H1 (cell line): ENCODE results near the gene GTF3C5. TPM values are rescaled to one million over a fixed set of nuclear protein-coding genes. Genes with fewer than 3 reads are reported as not detected.

Experiments used
- CTCF ChIA-PET: fragments of 300-600 bp; sonication (Branson Sonifier 250); formaldehyde crosslinking; loops from one replicate; lab custom pipeline; 2021; ENCODE audit not compliant: partially characterized antibody; lab: Charles Lee
- POLR2A ChIA-PET: fragments of 300-600 bp; sonication (Branson Sonifier 250); formaldehyde crosslinking; loops from one replicate; lab custom pipeline; 2021; ENCODE audit warnings: inconsistent platforms; ENCODE audit not compliant: partially characterized antibody; lab: Charles Lee
- DNase-seq, 2 experiments: peaks; one replicate each; pipeline versions ENCODE4 v3.0.0 to v3.0.0-alpha.2; 2010 to 2022; ENCODE audit warnings: low spot score in 2 of 2, low read depth in 1 of 2, mixed read lengths in 1 of 2
- FAIRE-seq: peaks from 2 replicates; lab custom pipeline; 2011; peaks lifted over from hg19 to GRCh38; lab: Jason Lieb, UNC
- H2AFZ ChIP-seq: 2 replicates; pipeline ENCODE4 v1.8.1; 2012; ENCODE audit warnings: low read length, inconsistent platforms
- H2AK5ac ChIP-seq: 2 replicates; pipeline ENCODE4 v1.6.1; 2013; ENCODE audit warnings: low read depth, low read length
- H2BK120ac ChIP-seq: replicated peaks from 2 replicates; pipeline ENCODE3; 2013; ENCODE audit warnings: low read depth, low read length, inconsistent platforms
- H2BK12ac ChIP-seq: 2 replicates; pipeline ENCODE4 v1.6.1; 2013; ENCODE audit warnings: low read depth, low read length
- H2BK15ac ChIP-seq: 2 replicates; pipeline ENCODE4 v1.6.1; 2013; ENCODE audit warnings: low read length
- H2BK20ac ChIP-seq: 2 replicates; pipeline ENCODE4 v1.6.1; 2013; ENCODE audit warnings: low read length
- H2BK5ac ChIP-seq: 2 replicates; pipeline ENCODE4 v1.6.1; 2013; ENCODE audit warnings: low read depth, low read length
- H3K14ac ChIP-seq: 2 replicates; pipeline ENCODE4 v1.6.1; 2013; ENCODE audit warnings: inconsistent platforms; ENCODE audit not compliant: insufficient read length
- H3K18ac ChIP-seq: 2 replicates; pipeline ENCODE4 v1.6.1; 2013; ENCODE audit warnings: low read length; ENCODE audit errors: extremely low read depth
- H3K23ac ChIP-seq: 2 replicates; pipeline ENCODE4 v1.6.1; 2013; ENCODE audit warnings: inconsistent platforms; ENCODE audit not compliant: insufficient read length
- H3K23me2 ChIP-seq: 2 replicates; pipeline ENCODE4 v1.6.1; 2013; ENCODE audit warnings: low read depth, low read length
- H3K27ac ChIP-seq: 2 replicates; pipeline ENCODE4 v1.6.1; 2011; ENCODE audit warnings: low read depth, low read length, inconsistent platforms
- H3K27me3 ChIP-seq, 4 experiments: replicated peaks in 1 of 4; 1 replicate in 1 of 4; 2 replicates in 3 of 4; pipeline versions ENCODE4 v1.6.1 to v1.8.1; 2011 to 2013; ENCODE audit warnings: low read length in 3 of 4, mild to moderate bottlenecking in 3 of 4, inconsistent platforms in 2 of 4, mixed read lengths in 2 of 4, moderate library complexity in 1 of 4; ENCODE audit not compliant: control insufficient read depth in 3 of 4, insufficient read depth in 3 of 4; ENCODE audit errors: extremely low read depth in 1 of 4
- H3K36me3 ChIP-seq, 4 experiments: 2 replicates each; pipeline versions ENCODE4 v1.6.1 to v1.8.1; 2011 to 2013; ENCODE audit warnings: mild to moderate bottlenecking in 4 of 4, low read length in 3 of 4, moderate library complexity in 2 of 4, control low read depth in 1 of 4, inconsistent platforms in 1 of 4; ENCODE audit not compliant: insufficient read depth in 4 of 4, control insufficient read depth in 2 of 4
- H3K4ac ChIP-seq: replicated peaks from 2 replicates; pipeline ENCODE3; 2013; ENCODE audit warnings: low read length, low read depth, mixed read lengths, inconsistent platforms; ENCODE audit not compliant: insufficient read length
- H3K4me1 ChIP-seq, 4 experiments: replicated peaks in 1 of 4; 1 replicate in 1 of 4; 2 replicates in 3 of 4; pipeline versions ENCODE4 v1.6.1 to v1.8.1; 2011 to 2013; ENCODE audit warnings: low read length in 3 of 4, inconsistent platforms in 2 of 4, mixed read lengths in 1 of 4; ENCODE audit not compliant: insufficient read depth in 4 of 4, control insufficient read depth in 3 of 4
- H3K4me2 ChIP-seq, 2 experiments: 2 replicates each; pipeline versions ENCODE4 v1.6.1 to v1.8.1; 2011 to 2013; ENCODE audit warnings: low read depth in 2 of 2, low read length in 2 of 2, control low read depth in 1 of 2, inconsistent platforms in 1 of 2, mild to moderate bottlenecking in 1 of 2; ENCODE audit not compliant: insufficient read depth in 1 of 2
- H3K4me3 ChIP-seq, 4 experiments: fragments of 200-600, 300-600 bp in 1 of 4; sonication (generic), shearing (Covaris generic), sonication (Bioruptor Twin) in 1 of 4; 2 replicates each; pipeline versions ENCODE4 v1.5.1 to v1.8.1; 2011 to 2016; ENCODE audit warnings: low read length in 4 of 4, low read depth in 3 of 4, control low read depth in 2 of 4, inconsistent platforms in 2 of 4, mild to moderate bottlenecking in 2 of 4, mixed read lengths in 1 of 4, moderate library complexity in 1 of 4; ENCODE audit not compliant: insufficient read depth in 2 of 4; ENCODE audit errors: extremely low read depth in 1 of 4
- H3K56ac ChIP-seq: replicated peaks from 2 replicates; pipeline ENCODE3; 2013; ENCODE audit warnings: low read depth, mild to moderate bottlenecking, mixed read lengths, low read length, inconsistent platforms; ENCODE audit not compliant: insufficient read length
- H3K79me1 ChIP-seq: 2 replicates; pipeline ENCODE4 v1.6.1; 2013; ENCODE audit warnings: low read depth, low read length, control low read depth
- H3K79me2 ChIP-seq, 2 experiments: 2 replicates each; pipeline versions ENCODE4 v1.6.1 to v1.8.1; 2012 to 2013; ENCODE audit warnings: low read length in 2 of 2, mild to moderate bottlenecking in 2 of 2, inconsistent platforms in 1 of 2; ENCODE audit not compliant: insufficient read depth in 2 of 2, control insufficient read depth in 1 of 2
- H3K9ac ChIP-seq, 4 experiments: replicated peaks in 1 of 4; 1 replicate in 1 of 4; 2 replicates in 3 of 4; pipeline versions ENCODE4 v1.6.1 to v1.8.1; 2011 to 2013; ENCODE audit warnings: low read depth in 3 of 4, low read length in 3 of 4, control low read depth in 2 of 4, mild to moderate bottlenecking in 2 of 4, moderate library complexity in 2 of 4, inconsistent platforms in 1 of 4; ENCODE audit errors: extremely low read depth in 1 of 4
- H3K9me3 ChIP-seq, 2 experiments: 2 replicates each; pipeline versions ENCODE4 v1.6.1 to v1.8.1; 2012 to 2013; ENCODE audit warnings: mild to moderate bottlenecking in 2 of 2, moderate library complexity in 2 of 2, control low read depth in 1 of 2, inconsistent platforms in 1 of 2, low read depth in 1 of 2, low read length in 1 of 2, mixed read lengths in 1 of 2; ENCODE audit not compliant: insufficient read depth in 2 of 2
- H4K20me1 ChIP-seq, 2 experiments: replicated peaks in 1 of 2; 2 replicates each; pipeline versions ENCODE3 to v1.8.1; 2011 to 2013; ENCODE audit warnings: inconsistent platforms in 2 of 2, low read length in 2 of 2, mild to moderate bottlenecking in 1 of 2; ENCODE audit not compliant: insufficient read depth in 2 of 2, control insufficient read depth in 1 of 2
- H4K5ac ChIP-seq: 2 replicates; pipeline ENCODE4 v1.6.1; 2013; ENCODE audit warnings: low read length, low read depth, mixed read lengths, inconsistent platforms; ENCODE audit not compliant: insufficient read length
- H4K8ac ChIP-seq: 2 replicates; pipeline ENCODE4 v1.8.0; 2013; ENCODE audit warnings: mild to moderate bottlenecking, moderate library complexity, low read length, inconsistent platforms; ENCODE audit not compliant: insufficient read depth; ENCODE audit errors: extremely low read depth
- H4K91ac ChIP-seq: replicated peaks from 2 replicates; pipeline ENCODE3; 2013; ENCODE audit warnings: low read length, mixed read lengths, inconsistent platforms; ENCODE audit not compliant: insufficient read length
- BCL11A ChIP-seq, 2 experiments: IDR thresholded peaks; one replicate each; pipeline ENCODE4 v1.6.1; 2011; ENCODE audit warnings: low read depth in 2 of 2, low read length in 2 of 2, mild to moderate bottlenecking in 2 of 2
- EGR1 ChIP-seq: IDR thresholded peaks from 2 replicates; pipeline ENCODE4 v1.6.1; 2011; ENCODE audit warnings: low read depth, low read length, borderline replicate concordance
- EZH2 ChIP-seq: fragments of 200-600 bp; sonication (generic); IDR thresholded peaks from 2 replicates; pipeline ENCODE4 v1.7.1; 2012; ENCODE audit warnings: low read depth, mild to moderate bottlenecking, moderate library complexity, low read length, inconsistent platforms; ENCODE audit not compliant: severe bottlenecking
- GTF2F1 ChIP-seq: IDR thresholded peaks from 2 replicates; pipeline ENCODE4 v1.6.1; 2012; ENCODE audit warnings: low read depth, low read length, improper control_type of control experiment, borderline replicate concordance
- HDAC2 ChIP-seq, 2 experiments: fragments of 300-600 bp in 1 of 2; sonication (generic) in 1 of 2; IDR thresholded peaks; 2 replicates each; pipeline ENCODE4 v1.6.1; 2011 to 2012; ENCODE audit warnings: low read depth in 2 of 2, low read length in 2 of 2, mild to moderate bottlenecking in 2 of 2, moderate library complexity in 2 of 2, borderline replicate concordance in 1 of 2, inconsistent platforms in 1 of 2
- KDM1A ChIP-seq: fragments of 200-600, 300-600 bp; sonication (generic); IDR thresholded peaks from 2 replicates; pipeline ENCODE4 v1.7.1; 2016; ENCODE audit warnings: mild to moderate bottlenecking, low read length, borderline replicate concordance
- RAD21 ChIP-seq, 2 experiments: IDR thresholded peaks in 1 of 2; conservative IDR thresholded peaks in 1 of 2; 2 replicates each; pipeline ENCODE4 v1.6.1; 2011; ENCODE audit warnings: low read depth in 2 of 2, low read length in 2 of 2, improper control_type of control experiment in 1 of 2, inconsistent platforms in 1 of 2, mild to moderate bottlenecking in 1 of 2, moderate library complexity in 1 of 2
- SAP30 ChIP-seq: fragments of 300-600 bp; sonication (generic); IDR thresholded peaks from 2 replicates; pipeline ENCODE4 v1.7.1; 2012; ENCODE audit warnings: low read length, moderate library complexity, mild to moderate bottlenecking, inconsistent platforms; ENCODE audit not compliant: insufficient read depth, insufficient replicate concordance
- SIX5 ChIP-seq: IDR thresholded peaks from 2 replicates; pipeline ENCODE4 v1.6.1; 2011; ENCODE audit warnings: mild to moderate bottlenecking, low read depth, low read length
- TEAD4 ChIP-seq: IDR thresholded peaks from 2 replicates; pipeline ENCODE4 v1.6.1; 2012; ENCODE audit warnings: low read depth, low read length, inconsistent platforms, mixed read lengths
- YY1 ChIP-seq: IDR thresholded peaks from 2 replicates; pipeline ENCODE4 v1.6.1; 2011; ENCODE audit warnings: low read depth, mild to moderate bottlenecking, low read length
- WGBS, 2 experiments: shearing (Covaris generic) in 1 of 2; methylation state at CpG; one replicate each; pipeline versions ENCODE4 v1.1.6 to v1.1.7; 2013 to 2015; ENCODE audit warnings: low lambda C conversion rate in 2 of 2, mixed read lengths in 2 of 2, inconsistent platforms in 1 of 2, low coverage in 1 of 2, missing lambda C conversion rate in 1 of 2; ENCODE audit not compliant: insufficient replicate concordance in 2 of 2, insufficient coverage in 1 of 2, insufficient read length in 1 of 2; ENCODE audit errors: extremely low coverage in 1 of 2, missing lambda C conversion rate in 1 of 2; 5-methylcytosine and 5-hydroxymethylcytosine counted together
- polyA plus RNA-seq, 7 experiments: library from polyadenylated mRNA; depleted of rRNA in 3 of 7; stranded (reverse) in 5 of 7; unstranded in 2 of 7; fragments of >200 nt in 5 of 7; fragments of 200-250 nt in 2 of 7; gene quantifications; 1 replicate in 5 of 7; 2 replicates in 1 of 7; 4 replicates in 1 of 7; pipeline versions ENCODE4 v1.2.1 to v1.2.3, GENCODE V29; 2011 to 2013; ENCODE audit warnings: missing spikeins in 2 of 7, mixed read lengths in 2 of 7
- total RNA-seq: library from RNA; stranded (reverse); fragmentation: NEBNext Ultra II Directional; extraction: Animal tissue kit (Norgen Biotek cat#: 25700); gene quantifications from 2 replicates; pipeline ENCODE4 v1.2.1, GENCODE V29; 2021
- TF ChIP-seq, protein P1 (sequence below): IDR thresholded peaks from 2 replicates; pipeline ENCODE4 v1.6.1; 2012; ENCODE audit warnings: low read length, inconsistent platforms

Gene GTF3C5
- total and polyA plus RNA-seq, 2 of the 8 experiments (the other 6 are each of a cell fraction or from before 2014, with no cell fraction given) = 78.7 to 87.1 TPM

DNA sequence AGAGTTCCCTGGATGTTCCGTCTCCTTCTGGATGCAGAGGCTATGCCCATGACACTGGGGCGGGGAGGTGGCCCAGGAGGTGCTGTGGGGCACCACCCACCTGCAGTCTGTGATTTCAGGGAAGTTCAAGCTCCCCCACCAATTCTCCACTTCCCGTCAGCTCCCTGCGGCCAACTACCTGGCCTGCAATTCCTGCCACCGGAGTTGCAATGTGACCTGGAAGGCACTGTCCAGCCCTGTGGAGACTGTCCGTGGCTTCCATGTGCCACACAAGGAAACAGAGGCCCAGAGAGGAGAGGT is 35.7 kb upstream of the GTF3C5 start:
- Histone ChIP-seq H3K36me3 (no peaks in the 10 kb centered on the region), H3K4me2 (no peak overlapping the region), H2BK5ac (no peak overlapping the region; the same call in 1 of the 2 replicates), H2BK12ac (0 out of 2 replicates have a peak overlapping the region, but pooled peaks have one; percentile 2), H3K9me3 (no peaks in the 10 kb centered on the region), H3K79me1 (no peaks in the 10 kb centered on the region), H3K4me1 (peaks cover 0 to 14% (median 6%) of the 10 kb centered on the region in 4 experiments; a peak in 5 of 7 replicates), H3K79me2 (no peaks in the 10 kb centered on the region), H3K56ac (no peak overlapping the region), H2BK20ac (no peak overlapping the region), H4K20me1 (no peaks in the 10 kb centered on the region), H3K23me2 (no peaks in the 10 kb centered on the region), H3K18ac (peak overlapping the region; percentile 48; the same call in 1 of the 2 replicates), H4K91ac (no peak overlapping the region), H3K27me3 (no peaks in the 10 kb centered on the region; a peak in 2 of 7 replicates), H2BK120ac (no peak overlapping the region), H3K14ac (no peak overlapping the region), H2AFZ (no peak overlapping the region), H3K27ac (no peak overlapping the region), H2AK5ac (no peak overlapping the region; the same call in 1 of the 2 replicates), H4K8ac (no peak overlapping the region), H2BK15ac (no peak overlapping the region), H4K5ac (no peak overlapping the region), H3K9ac (no peak overlapping the region), H3K4ac (no peak overlapping the region), H3K23ac (no peak overlapping the region), H3K4me3 (no peak overlapping the region)
- POLR2A ChIA-PET = no interaction called here
- FAIRE-seq (no peak), DNase-seq (no peak)
- CTCF ChIA-PET = interaction anchor here (0.6 to 3.6 kb wide), 7 partner anchors 8 to 99 kb away, joined by 3 to 8 read pairs (median 4); no protein-coding TSS in a partner anchor
- WGBS, 2 experiments = 69% methylated on average over 6 of the region's 6 CpGs; no CpG with 5 or more reads in 1 of the 2 experiments
- TF ChIP-seq EZH2 (no peak), BCL11A (IDR thresholded peaks at IDR 0.05; ENCODE audit: low read depth in 2 of 2, low read length in 2 of 2) (no peak), EGR1 (no peak), RAD21 (IDR thresholded peaks at IDR 0.05 in 1 of 2, conservative IDR thresholded peaks at IDR 0.05 in 1 of 2; ENCODE audit: low read depth in 2 of 2, low read length in 2 of 2) (no peak), KDM1A (no peak), HDAC2 (IDR thresholded peaks at IDR 0.05; ENCODE audit: borderline replicate concordance in 1 of 2, low read depth in 2 of 2, low read length in 2 of 2) (no peak), GTF2F1 (no peak), SIX5 (no peak), YY1 (no peak), SAP30 (no peak), TEAD4 (no peak)
- TF ChIP-seq, protein P1, sequence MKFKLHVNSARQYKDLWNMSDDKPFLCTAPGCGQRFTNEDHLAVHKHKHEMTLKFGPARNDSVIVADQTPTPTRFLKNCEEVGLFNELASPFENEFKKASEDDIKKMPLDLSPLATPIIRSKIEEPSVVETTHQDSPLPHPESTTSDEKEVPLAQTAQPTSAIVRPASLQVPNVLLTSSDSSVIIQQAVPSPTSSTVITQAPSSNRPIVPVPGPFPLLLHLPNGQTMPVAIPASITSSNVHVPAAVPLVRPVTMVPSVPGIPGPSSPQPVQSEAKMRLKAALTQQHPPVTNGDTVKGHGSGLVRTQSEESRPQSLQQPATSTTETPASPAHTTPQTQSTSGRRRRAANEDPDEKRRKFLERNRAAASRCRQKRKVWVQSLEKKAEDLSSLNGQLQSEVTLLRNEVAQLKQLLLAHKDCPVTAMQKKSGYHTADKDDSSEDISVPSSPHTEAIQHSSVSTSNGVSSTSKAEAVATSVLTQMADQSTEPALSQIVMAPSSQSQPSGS = no peak
